ENCODE results near the gene OLFML2B. TPM values are rescaled to one million over a fixed set of nuclear protein-coding genes. Genes with fewer than 3 reads are reported as not detected.
"Not testable (repeated sequence)": the region's sequence is repeated elsewhere in the genome, so short reads cannot be mapped to it uniquely, and the experiment has no call there.

The OLFML2B gene
- total and polyA plus RNA-seq, 4 donors: 3.0 to 52.2 (median 11.7) TPM

- H3K27me3 ChIP-seq (ENCODE audit: control insufficient read depth in 3 of 3, insufficient read depth in 3 of 3, low read length in 2 of 3): peaks cover 0 to 10% (median 9%) of the 10 kb centered on the region in 3 donors
- H3K9ac ChIP-seq (ENCODE audit: insufficient read depth in 1 of 2, low read length in 2 of 2): no peak overlapping the region
- H3K4me3 ChIP-seq: no peak overlapping the region
- no peak for TF ChIP-seq CTCF (IDR thresholded peaks at IDR 0.05; ENCODE audit: control extremely low read depth, extremely low read depth)
- 53 to 86% methylated on average over 4 of the region's 4 CpGs for WGBS, 2 donors
- DNase-seq (peak in 2 of 3 donors; percentile 7 to 51), ATAC-seq (ENCODE audit: insufficient read depth, low FRiP score) (no peak)
- H3K36me3 ChIP-seq (ENCODE audit: control insufficient read depth in 4 of 4, insufficient read depth in 4 of 4, low read length in 4 of 4): no peaks in the 10 kb centered on the region
- H3K27ac ChIP-seq (ENCODE audit: low read depth in 1 of 2, low read length in 1 of 2): no peak overlapping the region
- H3K4me1 ChIP-seq (ENCODE audit: control insufficient read depth in 5 of 5, insufficient read depth in 5 of 5, low read length in 5 of 5): peaks cover 0 to 17% (median 2%) of the 10 kb centered on the region in 5 donors
- H3K9me3 ChIP-seq (ENCODE audit: control insufficient read depth in 4 of 4, insufficient read depth in 3 of 4, low read length in 3 of 4): no peaks in the 10 kb centered on the region
Observed at GRCh38 chr1:162019006-162019405, 4.7 kb downstream of the OLFML2B start.

GRCh38 chr1:162018418-162018817 lies 5.3 kb downstream of the OLFML2B start:
- peaks cover 0 to 9% (median 8%) of the 10 kb centered on the region in 3 donors for H3K27me3 ChIP-seq (ENCODE audit: control insufficient read depth in 3 of 3, insufficient read depth in 3 of 3, low read length in 2 of 3)
- peaks cover 0 to 13% (median 0%) of the 10 kb centered on the region in 5 donors for H3K4me1 ChIP-seq (ENCODE audit: control insufficient read depth in 5 of 5, insufficient read depth in 5 of 5, low read length in 5 of 5)
- whole genome bisulfite sequencing, 2 donors: 85 to 91% methylated on average over 4 of the region's 4 CpGs
- no peaks in the 10 kb centered on the region for H3K36me3 ChIP-seq (ENCODE audit: control insufficient read depth in 4 of 4, insufficient read depth in 4 of 4, low read length in 4 of 4)
- no peaks in the 10 kb centered on the region for H3K9me3 ChIP-seq (ENCODE audit: control insufficient read depth in 4 of 4, insufficient read depth in 3 of 4, low read length in 3 of 4)
- H3K9ac ChIP-seq (ENCODE audit: insufficient read depth in 1 of 2, low read length in 2 of 2): no peak overlapping the region
- H3K27ac ChIP-seq (ENCODE audit: low read depth in 1 of 2, low read length in 1 of 2): no peak overlapping the region
- no peak for DNase-seq
- TF ChIP-seq CTCF (IDR thresholded peaks at IDR 0.05; ENCODE audit: control extremely low read depth, extremely low read depth): no peak
- no peak for ATAC-seq (ENCODE audit: insufficient read depth, low FRiP score)
- no peak overlapping the region for H3K4me3 ChIP-seq

- H3K27me3 ChIP-seq (ENCODE audit: control insufficient read depth in 3 of 3, insufficient read depth in 3 of 3, low read length in 2 of 3); ATAC-seq (ENCODE audit: insufficient read depth, low FRiP score); H3K9ac ChIP-seq (ENCODE audit: insufficient read depth in 1 of 2, low read length in 2 of 2); H3K4me3 ChIP-seq; H3K9me3 ChIP-seq (ENCODE audit: control insufficient read depth in 4 of 4, insufficient read depth in 3 of 4, low read length in 3 of 4); DNase-seq; H3K36me3 ChIP-seq (ENCODE audit: control insufficient read depth in 4 of 4, insufficient read depth in 4 of 4, low read length in 4 of 4); H3K27ac ChIP-seq (ENCODE audit: low read depth in 1 of 2, low read length in 1 of 2): not testable (repeated sequence)
- H3K4me1 ChIP-seq (ENCODE audit: control insufficient read depth in 5 of 5, insufficient read depth in 5 of 5, low read length in 5 of 5): peaks cover 0 to 12% (median 0%) of the 10 kb centered on the region in 5 donors
Observed at GRCh38 chr1:162017791-162018190, 5.9 kb downstream of the OLFML2B start.

GRCh38 chr1:162016631-162017030 lies 7.0 kb downstream of the OLFML2B start:
- H3K27ac ChIP-seq (ENCODE audit: low read depth in 1 of 2, low read length in 1 of 2): no peak overlapping the region
- TF ChIP-seq CTCF (IDR thresholded peaks at IDR 0.05; ENCODE audit: control extremely low read depth, extremely low read depth): no peak
- no peaks in the 10 kb centered on the region for H3K9me3 ChIP-seq (ENCODE audit: control insufficient read depth in 4 of 4, insufficient read depth in 3 of 4, low read length in 3 of 4)
- no peak overlapping the region for H3K9ac ChIP-seq (ENCODE audit: insufficient read depth in 1 of 2, low read length in 2 of 2)
- DNase-seq: no peak
- WGBS, 2 donors: 87 to 97% methylated on average over 2 of the region's 2 CpGs
- no peak for ATAC-seq (ENCODE audit: insufficient read depth, low FRiP score)
- no peak overlapping the region for H3K4me3 ChIP-seq
- peaks cover 0 to 6% (median 0%) of the 10 kb centered on the region in 3 donors for H3K27me3 ChIP-seq (ENCODE audit: control insufficient read depth in 3 of 3, insufficient read depth in 3 of 3, low read length in 2 of 3)
- no peaks in the 10 kb centered on the region for H3K36me3 ChIP-seq (ENCODE audit: control insufficient read depth in 4 of 4, insufficient read depth in 4 of 4, low read length in 4 of 4)
- peaks cover 0 to 10% (median 4%) of the 10 kb centered on the region in 5 donors for H3K4me1 ChIP-seq (ENCODE audit: control insufficient read depth in 5 of 5, insufficient read depth in 5 of 5, low read length in 5 of 5)
